GM18499 (cell line): ENCODE results near the gene WRAP53.
"Not testable (repeated sequence)": the region's sequence is repeated elsewhere in the genome, so short reads cannot be mapped to it uniquely, and the experiment has no call there.

ENCODE experiments used
- ATAC-seq: cut with Tn5 transposase; IDR thresholded peaks from one replicate; pipeline ENCODE4 v1.9.1; 2021; ENCODE audit warnings: moderate number of reproducible peaks; ENCODE audit not compliant: insufficient read depth, unreplicated experiment

Gene WRAP53

GRCh38 chr17:7687908-7688807 lies at the start of gene WRAP53:
Gene WRAP53, plus strand, starts transcription at chr17:7688477. Its CDS starts 172 bp downstream, at chr17:7688649.
- ATAC-seq, result peak; percentile 65

GRCh38 chr17:7640783-7641182 lies 47.5 kb upstream of the WRAP53 start:
- no peak for ATAC-seq

- not testable (repeated sequence) for ATAC-seq
Measured at GRCh38 chr17:7641635-7642034, 46.6 kb upstream of the WRAP53 start.

GRCh38 chr17:7644775-7645174 lies 43.5 kb upstream of the WRAP53 start:
- ATAC-seq, result no peak

- no peak for ATAC-seq
Measured at GRCh38 chr17:7646457-7646856, 41.8 kb upstream of the WRAP53 start.

GRCh38 chr17:7647018-7647417 lies 41.3 kb upstream of the WRAP53 start:
- ATAC-seq, result no peak

GRCh38 chr17:7650509-7651096 lies 37.7 kb upstream of the WRAP53 start, which contains the start of gene ATP1B2:
Gene ATP1B2, plus strand, starts transcription at chr17:7650926. Its CDS starts 593 bp downstream, at chr17:7651519.
- ATAC-seq, result no peak

- ATAC-seq, result no peak
Measured at GRCh38 chr17:7651097-7651664, 37.1 kb upstream of the WRAP53 start.

GRCh38 chr17:7651665-7652387 lies 36.5 kb upstream of the WRAP53 start:
- no peak for ATAC-seq

- no peak for ATAC-seq
Measured at GRCh38 chr17:7652388-7653356, 35.6 kb upstream of the WRAP53 start.

- ATAC-seq, result no peak
Measured at GRCh38 chr17:7654832-7655540, 33.3 kb upstream of the WRAP53 start.

GRCh38 chr17:7655541-7655840 lies 32.8 kb upstream of the WRAP53 start:
- ATAC-seq, result no peak

GRCh38 chr17:7656958-7657609 lies 31.2 kb upstream of the WRAP53 start:
- no peak for ATAC-seq

GRCh38 chr17:7667656-7668406 lies 20.4 kb upstream of the WRAP53 start:
- ATAC-seq, result no peak

- no peak for ATAC-seq
Measured at GRCh38 chr17:7668482-7668881, 19.8 kb upstream of the WRAP53 start.

- no peak for ATAC-seq
Measured at GRCh38 chr17:7673239-7673638, 15.0 kb upstream of the WRAP53 start.

- ATAC-seq, result no peak
Measured at GRCh38 chr17:7674934-7675333, 13.3 kb upstream of the WRAP53 start.

- ATAC-seq, result no peak
Measured at GRCh38 chr17:7676533-7676932, 11.7 kb upstream of the WRAP53 start.
